SU-DHL-6 (cell line): ENCODE data around the gene NPHS1.

Source experiments
- CTCF ChIP-seq: fragments of 200-600 bp; sonication (generic); IDR thresholded peaks from one replicate; pipeline ENCODE4 v1.5.1; 2017; ENCODE audit warnings: antibody characterized with exemption, mild to moderate bottlenecking, low read length, moderate library complexity; ENCODE audit not compliant: insufficient read depth, poor library complexity, severe bottlenecking
- EZH2phosphoT487 ChIP-seq: fragments of 200-600 bp; sonication (generic), shearing (Covaris generic); conservative IDR thresholded peaks from 2 replicates; pipeline ENCODE4 v1.6.1; 2018; ENCODE audit warnings: mild to moderate bottlenecking, antibody characterized with exemption, low read length, moderate library complexity, mixed read lengths

GRCh38 chr19:35789195-35789977 lies 62.9 kb downstream of the NPHS1 start:
- TF ChIP-seq CTCF (no peak), EZH2phosphoT487 (no peak)
